Loucy (cell line): ENCODE results near the gene NR2C1.

Experiments used
- EZH2phosphoT487 ChIP-seq: fragments of 200-600 bp; IDR thresholded peaks from 2 replicates; pipeline ENCODE4 v1.6.1; 2018; ENCODE audit warnings: antibody characterized with exemption, mild to moderate bottlenecking, moderate library complexity, borderline replicate concordance
- TF ChIP-seq, protein P1 (sequence below): fragments of 200-600 bp; sonication (generic); conservative IDR thresholded peaks from 2 replicates; pipeline ENCODE4 v1.5.1; 2014; ENCODE audit warnings: mild to moderate bottlenecking, antibody characterized with exemption, low read length

DNA sequence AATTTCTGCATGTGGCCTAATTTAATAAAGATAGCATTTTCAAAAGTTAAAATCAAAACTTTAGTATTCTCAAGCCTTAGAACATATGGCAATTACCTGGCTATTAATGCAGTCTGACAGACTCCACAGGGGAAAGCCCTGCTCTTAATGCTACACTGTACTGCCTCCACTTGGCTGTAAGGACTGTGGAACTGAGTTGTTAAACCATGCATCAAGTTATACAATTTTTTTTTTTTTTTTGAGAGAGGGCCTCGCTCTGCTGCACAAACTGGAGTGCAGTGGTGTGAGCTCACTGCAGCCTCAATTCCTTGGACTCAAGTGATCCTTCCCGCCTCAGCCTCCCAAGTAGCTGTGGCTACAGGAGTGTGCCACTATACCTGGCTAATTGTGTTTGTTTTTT lies 50.9 kb downstream of the NR2C1 start:
- TF ChIP-seq, protein P1, sequence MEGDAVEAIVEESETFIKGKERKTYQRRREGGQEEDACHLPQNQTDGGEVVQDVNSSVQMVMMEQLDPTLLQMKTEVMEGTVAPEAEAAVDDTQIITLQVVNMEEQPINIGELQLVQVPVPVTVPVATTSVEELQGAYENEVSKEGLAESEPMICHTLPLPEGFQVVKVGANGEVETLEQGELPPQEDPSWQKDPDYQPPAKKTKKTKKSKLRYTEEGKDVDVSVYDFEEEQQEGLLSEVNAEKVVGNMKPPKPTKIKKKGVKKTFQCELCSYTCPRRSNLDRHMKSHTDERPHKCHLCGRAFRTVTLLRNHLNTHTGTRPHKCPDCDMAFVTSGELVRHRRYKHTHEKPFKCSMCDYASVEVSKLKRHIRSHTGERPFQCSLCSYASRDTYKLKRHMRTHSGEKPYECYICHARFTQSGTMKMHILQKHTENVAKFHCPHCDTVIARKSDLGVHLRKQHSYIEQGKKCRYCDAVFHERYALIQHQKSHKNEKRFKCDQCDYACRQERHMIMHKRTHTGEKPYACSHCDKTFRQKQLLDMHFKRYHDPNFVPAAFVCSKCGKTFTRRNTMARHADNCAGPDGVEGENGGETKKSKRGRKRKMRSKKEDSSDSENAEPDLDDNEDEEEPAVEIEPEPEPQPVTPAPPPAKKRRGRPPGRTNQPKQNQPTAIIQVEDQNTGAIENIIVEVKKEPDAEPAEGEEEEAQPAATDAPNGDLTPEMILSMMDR, result no peak
- no peak for TF ChIP-seq EZH2phosphoT487
